ENCODE results near the gene MECP2.

The MECP2 gene

GRCh38 chrX:154030715-154031305 is 66.7 kb downstream of the MECP2 start:
- Histone ChIP-seq H3K4me2 (ENCODE audit: low read depth, low read length, poor library complexity, severe bottlenecking) (no peak overlapping the region), H3K9me3 (ENCODE audit: insufficient read depth, low read length) (no peaks in the 10 kb centered on the region), H2AFZ (ENCODE audit: low read depth, low read length, severe bottlenecking) (no peak overlapping the region), H3K27ac (ENCODE audit: low read depth, low read length) (no peak overlapping the region), H3K79me2 (ENCODE audit: insufficient read depth, low read length) (peaks cover 7% of the 10 kb centered on the region; the same call in 1 of the 2 replicates), H3K27me3 (ENCODE audit: low read length) (no peaks in the 10 kb centered on the region), H3K9me2 (replicated peaks; ENCODE audit: insufficient read depth, low read length) (no peaks in the 10 kb centered on the region), H3K4me3 (ENCODE audit: insufficient read depth, low read length, poor library complexity, severe bottlenecking) (no peak overlapping the region), H3F3A (ENCODE audit: insufficient read depth) (no peaks in the 10 kb centered on the region), H4K20me1 (ENCODE audit: low read depth, low read length) (no peaks in the 10 kb centered on the region), H3K9ac (ENCODE audit: low read length) (no peak overlapping the region), H3K36me3 (ENCODE audit: low read length) (no peaks in the 10 kb centered on the region)
- no peak for TF ChIP-seq EZH2phosphoT487 (conservative IDR thresholded peaks at IDR 0.05; ENCODE audit: low read length)
- no peak for TF ChIP-seq CTCF (IDR thresholded peaks at IDR 0.05; ENCODE audit: insufficient read depth, low read length, poor library complexity, severe bottlenecking)

DNA sequence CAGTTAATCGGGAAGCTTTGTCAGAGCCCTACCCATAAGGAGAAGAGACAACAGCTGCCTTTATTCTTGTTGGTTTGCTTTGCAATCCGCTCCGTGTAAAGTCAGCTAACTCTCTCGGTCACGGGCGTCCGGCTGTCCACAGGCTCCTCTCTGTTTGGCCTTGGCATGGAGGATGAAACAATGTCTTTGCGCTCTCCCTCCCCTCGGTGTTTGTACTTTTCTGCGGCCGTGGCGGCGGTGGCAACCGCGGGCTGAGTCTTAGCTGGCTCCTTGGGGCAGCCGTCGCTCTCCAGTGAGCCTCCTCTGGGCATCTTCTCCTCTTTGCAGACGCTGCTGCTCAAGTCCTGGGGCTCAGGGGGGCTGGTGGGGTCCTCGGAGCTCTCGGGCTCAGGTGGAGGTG is 67.3 kb downstream of the MECP2 start:
- no peaks in the 10 kb centered on the region for H4K20me1 ChIP-seq (ENCODE audit: low read depth, low read length)
- H3K36me3 ChIP-seq (ENCODE audit: low read length) = no peaks in the 10 kb centered on the region
- no peaks in the 10 kb centered on the region for H3K9me3 ChIP-seq (ENCODE audit: insufficient read depth, low read length)

DNA sequence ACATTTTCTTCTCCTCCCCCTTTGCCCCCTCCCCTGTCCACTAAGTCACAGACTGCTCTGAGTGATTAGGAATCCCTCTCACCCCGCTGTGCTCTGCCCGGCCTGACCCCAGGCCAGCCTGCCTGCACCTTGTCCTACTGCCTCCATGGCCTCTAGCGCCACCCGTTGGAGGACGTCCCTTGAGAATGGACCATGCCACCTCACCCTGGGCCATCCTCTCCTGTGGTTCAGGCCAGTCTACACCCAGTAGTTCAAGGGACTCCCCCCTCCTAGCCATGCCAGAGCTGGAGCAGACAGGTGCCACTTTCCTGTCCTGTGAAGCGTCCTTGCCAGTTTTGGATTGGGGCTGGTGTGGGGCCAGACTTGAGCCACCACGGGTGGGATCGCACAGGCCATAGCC is 68.1 kb downstream of the MECP2 start:
- H3K79me2 ChIP-seq (ENCODE audit: insufficient read depth, low read length) = no peaks in the 10 kb centered on the region
- H3K4me3 ChIP-seq (ENCODE audit: insufficient read depth, low read length, poor library complexity, severe bottlenecking) = no peak overlapping the region
- no peaks in the 10 kb centered on the region for H3K36me3 ChIP-seq (ENCODE audit: low read length)
- no peak overlapping the region for H3K9ac ChIP-seq (ENCODE audit: low read length)
- H3K9me2 ChIP-seq (replicated peaks; ENCODE audit: insufficient read depth, low read length) = no peaks in the 10 kb centered on the region
- no peaks in the 10 kb centered on the region for H3K9me3 ChIP-seq (ENCODE audit: insufficient read depth, low read length)
- TF ChIP-seq EZH2phosphoT487 (conservative IDR thresholded peaks at IDR 0.05; ENCODE audit: low read length) (no peak), CTCF (IDR thresholded peaks at IDR 0.05; ENCODE audit: insufficient read depth, low read length, poor library complexity, severe bottlenecking) (no peak)
- H2AFZ ChIP-seq (ENCODE audit: low read depth, low read length, severe bottlenecking) = no peak overlapping the region
- no peak overlapping the region for H3K4me2 ChIP-seq (ENCODE audit: low read depth, low read length, poor library complexity, severe bottlenecking)
- no peaks in the 10 kb centered on the region for H3F3A ChIP-seq (ENCODE audit: insufficient read depth)
- no peaks in the 10 kb centered on the region for H4K20me1 ChIP-seq (ENCODE audit: low read depth, low read length)
- H3K27me3 ChIP-seq (ENCODE audit: low read length) = no peaks in the 10 kb centered on the region
- H3K27ac ChIP-seq (ENCODE audit: low read depth, low read length) = no peak overlapping the region

More for the DNA sequence above, 67.3 kb downstream of the MECP2 start:
- Histone ChIP-seq H3K79me2 (ENCODE audit: insufficient read depth, low read length) (0 out of 2 replicates have a peak, but pooled peaks cover 3% of the 10 kb centered on the region), H3F3A (ENCODE audit: insufficient read depth) (no peaks in the 10 kb centered on the region), H3K4me3 (ENCODE audit: insufficient read depth, low read length, poor library complexity, severe bottlenecking) (no peak overlapping the region), H3K4me2 (ENCODE audit: low read depth, low read length, poor library complexity, severe bottlenecking) (no peak overlapping the region), H3K27me3 (ENCODE audit: low read length) (no peaks in the 10 kb centered on the region), H3K9me2 (replicated peaks; ENCODE audit: insufficient read depth, low read length) (no peaks in the 10 kb centered on the region), H3K9ac (ENCODE audit: low read length) (no peak overlapping the region), H3K27ac (ENCODE audit: low read depth, low read length) (no peak overlapping the region), H2AFZ (ENCODE audit: low read depth, low read length, severe bottlenecking) (no peak overlapping the region)
- no peak for TF ChIP-seq EZH2phosphoT487 (conservative IDR thresholded peaks at IDR 0.05; ENCODE audit: low read length)
- no peak for TF ChIP-seq CTCF (IDR thresholded peaks at IDR 0.05; ENCODE audit: insufficient read depth, low read length, poor library complexity, severe bottlenecking)
